HepG2 (cell line): ENCODE measurements around the gene NAP1L1. TPM values are rescaled to one million over a fixed set of nuclear protein-coding genes. Genes with fewer than 3 reads are reported as not detected.

Experiments
- CREB3 ChIP-seq: sonication (generic); formaldehyde crosslinking; IDR thresholded peaks from 2 replicates; pipeline ENCODE4 v1.5.0; 2020; ENCODE audit warnings: missing genetic modification reagents
- ELF3 ChIP-seq: IDR thresholded peaks from 2 replicates; pipeline ENCODE4 v1.6.1; 2016; ENCODE audit warnings: missing genetic modification reagents, missing compliant biosample characterization
- FIP1L1 ChIP-seq: fragments of 200-400 bp; formaldehyde crosslinking; IDR thresholded peaks from 2 replicates; pipeline ENCODE4 v1.6.1; 2018; ENCODE audit warnings: low read depth, mild to moderate bottlenecking, low read length, moderate library complexity, borderline replicate concordance; ENCODE audit not compliant: insufficient read depth
- GATAD2A ChIP-seq: IDR thresholded peaks from 2 replicates; pipeline ENCODE4 v1.6.1; 2016
- NCOA1 ChIP-seq: sonication (generic); formaldehyde crosslinking; IDR thresholded peaks from 2 replicates; pipeline ENCODE4 v1.9.0; 2021; ENCODE audit warnings: missing genetic modification reagents
- NFIB ChIP-seq: sonication (generic); formaldehyde crosslinking; IDR thresholded peaks from 2 replicates; pipeline ENCODE4 v1.9.0; 2021; ENCODE audit warnings: missing genetic modification reagents, mild to moderate bottlenecking, borderline replicate concordance
- NKX3-1 ChIP-seq: sonication (generic); formaldehyde crosslinking; IDR thresholded peaks from 2 replicates; pipeline ENCODE4 v1.5.0; 2020; ENCODE audit warnings: missing genetic modification reagents
- PBX3 ChIP-seq: sonication (generic); formaldehyde crosslinking; IDR thresholded peaks from 2 replicates; pipeline ENCODE4 v1.8.1; 2023; ENCODE audit warnings: missing genetic modification reagents, inconsistent platforms, borderline replicate concordance
- RFX5 ChIP-seq: IDR thresholded peaks from 2 replicates; pipeline ENCODE4 v1.6.1; 2011; ENCODE audit warnings: low read depth, low read length, improper control_type of control experiment
- SNAPC2 ChIP-seq: sonication (generic); formaldehyde crosslinking; IDR thresholded peaks from 2 replicates; pipeline ENCODE4 v1.8.1; 2022; ENCODE audit warnings: mild to moderate bottlenecking, missing genetic modification reagents
- TBX2 ChIP-seq: sonication (generic); formaldehyde crosslinking; IDR thresholded peaks from 2 replicates; pipeline ENCODE4 v1.5.0; 2020; ENCODE audit warnings: missing genetic modification reagents, mild to moderate bottlenecking, borderline replicate concordance
- TCF7 ChIP-seq: sonication (generic); IDR thresholded peaks from 2 replicates; pipeline ENCODE4 v1.6.1; 2016; ENCODE audit warnings: antibody characterized with exemption, low read depth
- ZBTB10 ChIP-seq: sonication (generic); formaldehyde crosslinking; IDR thresholded peaks from 2 replicates; pipeline ENCODE4 v1.4.0; 2020; ENCODE audit warnings: missing genetic modification reagents, borderline replicate concordance
- ZNF3 ChIP-seq: IDR thresholded peaks from 2 replicates; pipeline ENCODE4 v1.7.0; 2017; ENCODE audit warnings: inconsistent platforms
- ZNF761 ChIP-seq: sonication (generic); formaldehyde crosslinking; conservative IDR thresholded peaks from 2 replicates; pipeline ENCODE4 v1.4.0; 2020; ENCODE audit warnings: mild to moderate bottlenecking, missing genetic modification reagents
- ZNF766 ChIP-seq: sonication (generic); formaldehyde crosslinking; IDR thresholded peaks from 2 replicates; pipeline ENCODE4 v1.5.0; 2020; ENCODE audit warnings: missing genetic modification reagents, borderline replicate concordance
- ZSCAN30 ChIP-seq: sonication (generic); formaldehyde crosslinking; IDR thresholded peaks from 2 replicates; pipeline ENCODE4 v1.5.0; 2020; ENCODE audit warnings: mild to moderate bottlenecking, missing genetic modification reagents
- polyA plus RNA-seq, 8 experiments: library from polyadenylated mRNA; depleted of rRNA in 3 of 8; stranded (reverse) in 7 of 8; unstranded in 1 of 8; fragments of >200 nt; fragmentation: Illumina TruSeq in 4 of 8; extraction: Trizol in 4 of 8; gene quantifications; 2 replicates each; pipeline versions ENCODE4 v1.2.1 to v1.2.3, GENCODE V29; 2011 to 2016; ENCODE audit warnings: low read depth in 4 of 8, missing spikeins in 1 of 8, mixed read lengths in 1 of 8; ENCODE audit not compliant: insufficient read depth in 1 of 8
- total RNA-seq, 5 experiments: library from RNA; depleted of rRNA; stranded (reverse); fragments of >200 nt; fragmentation: Illumina TruSeq; extraction: Trizol; gene quantifications; 2 replicates each; pipeline ENCODE4 v1.2.3, GENCODE V29; 2016; ENCODE audit warnings: low read depth in 1 of 5
- TF ChIP-seq, protein P1 (sequence below): sonication (generic); formaldehyde crosslinking; IDR thresholded peaks from 2 replicates; pipeline ENCODE4 v1.4.0; 2020; ENCODE audit warnings: missing genetic modification reagents

The NAP1L1 gene
- total and polyA plus RNA-seq, 2 of the 13 experiments (the other 11 are each of a cell fraction or from before 2014, with no cell fraction given) = 207 to 309 TPM

DNA sequence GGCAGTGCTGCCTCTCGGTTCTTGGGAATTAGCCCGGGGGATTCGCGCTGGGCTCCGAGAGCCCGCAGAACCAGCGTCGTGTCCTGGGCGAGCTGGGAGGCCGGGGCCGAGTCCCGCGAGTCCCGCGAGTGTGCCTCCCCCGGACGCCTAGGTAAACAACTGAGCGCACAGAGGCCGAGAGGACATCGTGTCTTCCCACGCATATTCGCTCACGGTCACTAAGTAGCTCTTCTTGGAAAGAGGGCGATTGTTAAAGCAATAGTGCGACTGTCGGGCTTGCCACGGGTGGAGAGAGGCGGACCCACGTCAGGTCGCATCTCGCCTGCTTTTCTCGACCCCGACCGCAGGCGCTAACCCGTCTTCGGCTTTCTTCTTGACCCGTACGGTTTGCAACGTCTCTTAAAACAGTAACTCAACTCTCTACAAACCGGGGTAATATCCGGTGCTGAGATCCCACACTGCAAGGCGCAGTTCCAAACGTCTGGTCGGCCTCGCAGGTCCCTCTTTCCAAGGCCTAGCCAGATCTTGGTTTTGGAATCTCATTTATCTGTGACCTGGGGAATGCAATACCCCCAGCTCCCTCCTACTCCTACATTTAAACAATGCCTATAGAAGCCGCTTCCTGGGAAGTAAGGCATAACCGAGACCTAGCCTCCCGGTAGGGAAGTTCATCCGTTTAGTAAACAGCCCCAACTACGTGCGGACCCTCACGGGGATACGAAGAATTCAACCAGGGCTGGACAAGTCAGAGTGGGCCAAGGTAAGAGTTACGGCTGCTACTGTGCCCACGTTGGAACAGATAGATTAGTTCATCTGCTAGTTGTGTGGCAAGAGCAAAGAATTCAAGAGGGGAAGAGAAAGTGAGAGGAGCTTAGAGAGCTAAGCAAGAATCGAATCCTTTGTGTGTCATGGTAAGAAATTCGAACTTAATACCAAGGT lies 52.2 kb downstream of the NAP1L1 start (continued):
- TF ChIP-seq NFIB (no peak), ZSCAN30 (CRISPR knock-in tag) (no peak; the same call in 1 of the 2 replicates), TBX2 (CRISPR knock-in tag) (peak; percentile 36; the same call in 1 of the 2 replicates), RFX5 (peak; percentile 2; the same call in 1 of the 2 replicates), ZNF766 (CRISPR knock-in tag) (no peak), TCF7 (0 out of 2 replicates have a peak, but pooled peaks have one; percentile 12), GATAD2A (CRISPR knock-in tag) (no peak), ZBTB10 (CRISPR knock-in tag) (no peak), NKX3-1 (CRISPR knock-in tag) (0 out of 2 replicates have a peak, but pooled peaks have one; percentile 73), SNAPC2 (CRISPR knock-in tag) (no peak), ELF3 (CRISPR knock-in tag) (0 out of 2 replicates have a peak, but pooled peaks have one; percentile 25), ZNF761 (peak; percentile 11; the same call in 1 of the 2 replicates), CREB3 (0 out of 2 replicates have a peak, but pooled peaks have one; percentile 27), FIP1L1 (no peak), ZNF3 (CRISPR knock-in tag) (no peak), PBX3 (CRISPR knock-in tag) (no peak), NCOA1 (CRISPR knock-in tag) (0 out of 2 replicates have a peak, but pooled peaks have one; percentile 24)
- TF ChIP-seq, protein P1, sequence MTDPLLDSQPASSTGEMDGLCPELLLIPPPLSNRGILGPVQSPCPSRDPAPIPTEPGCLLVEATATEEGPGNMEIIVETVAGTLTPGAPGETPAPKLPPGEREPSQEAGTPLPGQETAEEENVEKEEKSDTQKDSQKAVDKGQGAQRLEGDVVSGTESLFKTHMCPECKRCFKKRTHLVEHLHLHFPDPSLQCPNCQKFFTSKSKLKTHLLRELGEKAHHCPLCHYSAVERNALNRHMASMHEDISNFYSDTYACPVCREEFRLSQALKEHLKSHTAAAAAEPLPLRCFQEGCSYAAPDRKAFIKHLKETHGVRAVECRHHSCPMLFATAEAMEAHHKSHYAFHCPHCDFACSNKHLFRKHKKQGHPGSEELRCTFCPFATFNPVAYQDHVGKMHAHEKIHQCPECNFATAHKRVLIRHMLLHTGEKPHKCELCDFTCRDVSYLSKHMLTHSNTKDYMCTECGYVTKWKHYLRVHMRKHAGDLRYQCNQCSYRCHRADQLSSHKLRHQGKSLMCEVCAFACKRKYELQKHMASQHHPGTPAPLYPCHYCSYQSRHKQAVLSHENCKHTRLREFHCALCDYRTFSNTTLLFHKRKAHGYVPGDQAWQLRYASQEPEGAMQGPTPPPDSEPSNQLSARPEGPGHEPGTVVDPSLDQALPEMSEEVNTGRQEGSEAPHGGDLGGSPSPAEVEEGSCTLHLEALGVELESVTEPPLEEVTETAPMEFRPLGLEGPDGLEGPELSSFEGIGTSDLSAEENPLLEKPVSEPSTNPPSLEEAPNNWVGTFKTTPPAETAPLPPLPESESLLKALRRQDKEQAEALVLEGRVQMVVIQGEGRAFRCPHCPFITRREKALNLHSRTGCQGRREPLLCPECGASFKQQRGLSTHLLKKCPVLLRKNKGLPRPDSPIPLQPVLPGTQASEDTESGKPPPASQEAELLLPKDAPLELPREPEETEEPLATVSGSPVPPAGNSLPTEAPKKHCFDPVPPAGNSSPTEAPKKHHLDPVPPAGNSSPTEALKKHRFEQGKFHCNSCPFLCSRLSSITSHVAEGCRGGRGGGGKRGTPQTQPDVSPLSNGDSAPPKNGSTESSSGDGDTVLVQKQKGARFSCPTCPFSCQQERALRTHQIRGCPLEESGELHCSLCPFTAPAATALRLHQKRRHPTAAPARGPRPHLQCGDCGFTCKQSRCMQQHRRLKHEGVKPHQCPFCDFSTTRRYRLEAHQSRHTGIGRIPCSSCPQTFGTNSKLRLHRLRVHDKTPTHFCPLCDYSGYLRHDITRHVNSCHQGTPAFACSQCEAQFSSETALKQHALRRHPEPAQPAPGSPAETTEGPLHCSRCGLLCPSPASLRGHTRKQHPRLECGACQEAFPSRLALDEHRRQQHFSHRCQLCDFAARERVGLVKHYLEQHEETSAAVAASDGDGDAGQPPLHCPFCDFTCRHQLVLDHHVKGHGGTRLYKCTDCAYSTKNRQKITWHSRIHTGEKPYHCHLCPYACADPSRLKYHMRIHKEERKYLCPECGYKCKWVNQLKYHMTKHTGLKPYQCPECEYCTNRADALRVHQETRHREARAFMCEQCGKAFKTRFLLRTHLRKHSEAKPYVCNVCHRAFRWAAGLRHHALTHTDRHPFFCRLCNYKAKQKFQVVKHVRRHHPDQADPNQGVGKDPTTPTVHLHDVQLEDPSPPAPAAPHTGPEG (CRISPR knock-in tag) = no peak; the same call in 1 of the 2 replicates
